HepG2 (cell line): Measurements from ENCODE around the gene SEC63. TPM values are rescaled to one million over a fixed set of nuclear protein-coding genes. Genes with fewer than 3 reads are reported as not detected.

Experiments
- ATAC-seq: fragments of 200-7000 bp; cut with Tn5 transposase; 3 replicates; pipeline ENCODE4 v1.9.1; 2020; ENCODE audit warnings: mild to moderate bottlenecking, moderate library complexity
- BruUV-seq: library from RNA; stranded (reverse); fragments of 400-500 nt; replicated peaks from 2 replicates; lab custom pipeline; 2021; lab: Mats Ljungman, UMichigan
- CTCF ChIA-PET: fragments of 300-600 bp; formaldehyde crosslinking; extraction: SDS; loops from one replicate; lab custom pipeline; 2021; ENCODE audit warnings: low total read pairs, inconsistent platforms, low intra/inter-chr PET ratio; lab: Yijun Ruan, JAX
- POLR2A ChIA-PET: fragments of 350-600 bp; sonication (Branson Sonifier 250); formaldehyde crosslinking; loops from one replicate; lab custom pipeline; 2020; ENCODE audit warnings: antibody characterized with exemption, inconsistent platforms; lab: Yijun Ruan, JAX
- DNase-seq: peaks from one replicate; pipeline ENCODE4 v3.0.0-alpha.2; 2015; ENCODE audit warnings: low spot score
- FAIRE-seq: peaks from 3 replicates; lab custom pipeline; 2011; peaks lifted over from hg19 to GRCh38; lab: Jason Lieb, UNC
- H2AFZ ChIP-seq: one replicate; pipeline ENCODE4 v1.6.1; 2011; ENCODE audit warnings: low read length, inconsistent platforms
- H3K27ac ChIP-seq: fragments of 300-600 bp; 3 replicates; pipeline ENCODE4 v1.8.0; 2011; ENCODE audit warnings: mixed run types, mild to moderate bottlenecking, mixed read lengths, low read length, inconsistent platforms; ENCODE audit not compliant: insufficient read depth; ENCODE audit errors: extremely low read length
- H3K27me3 ChIP-seq, 2 experiments: fragments of 200-600 bp in 1 of 2; 2 replicates in 1 of 2; 3 replicates in 1 of 2; pipeline versions ENCODE4 v1.6.0 to v1.8.0; 2011; ENCODE audit warnings: low read length in 2 of 2, mild to moderate bottlenecking in 2 of 2, moderate library complexity in 2 of 2, inconsistent platforms in 1 of 2; ENCODE audit not compliant: insufficient read depth in 2 of 2, control insufficient read depth in 1 of 2
- H3K36me3 ChIP-seq, 2 experiments: fragments of 200-600 bp in 1 of 2; replicated peaks in 1 of 2; 2 replicates in 1 of 2; 3 replicates in 1 of 2; pipeline versions ENCODE4 v1.5.1 to v1.8.0; 2011; ENCODE audit warnings: low read length in 2 of 2, inconsistent platforms in 1 of 2; ENCODE audit not compliant: insufficient read depth in 2 of 2, control insufficient read depth in 1 of 2
- H3K4me1 ChIP-seq: 2 replicates; pipeline ENCODE4 v1.5.1; 2012; ENCODE audit warnings: low read length, inconsistent platforms; ENCODE audit not compliant: insufficient read depth
- H3K4me2 ChIP-seq: 2 replicates; pipeline ENCODE4 v1.6.0; 2011; ENCODE audit warnings: low read depth, low read length, inconsistent platforms
- H3K4me3 ChIP-seq, 3 experiments: fragments of 200-600 bp in 1 of 3; sonication (generic), shearing (Covaris generic) in 1 of 3; replicated peaks in 1 of 3; 2 replicates each; pipeline ENCODE4 v1.5.1; 2011 to 2016; ENCODE audit warnings: low read length in 3 of 3, inconsistent platforms in 2 of 3, low read depth in 2 of 3, mild to moderate bottlenecking in 2 of 3, control low read depth in 1 of 3, mixed read lengths in 1 of 3; ENCODE audit not compliant: insufficient read depth in 1 of 3
- H3K79me2 ChIP-seq: one replicate; pipeline ENCODE4 v1.6.1; 2011; ENCODE audit warnings: low read length, inconsistent platforms; ENCODE audit not compliant: insufficient read depth
- H3K9ac ChIP-seq: 2 replicates; pipeline ENCODE4 v1.6.0; 2011; ENCODE audit warnings: mild to moderate bottlenecking, low read depth, low read length, inconsistent platforms; ENCODE audit not compliant: insufficient read depth
- H3K9me3 ChIP-seq: 2 replicates; pipeline ENCODE4 v1.5.1; 2012; ENCODE audit warnings: mild to moderate bottlenecking, low read length
- H4K20me1 ChIP-seq: 2 replicates; pipeline ENCODE4 v1.6.0; 2011; ENCODE audit warnings: inconsistent platforms, mild to moderate bottlenecking, low read length, moderate library complexity; ENCODE audit not compliant: insufficient read depth
- CBFB ChIP-seq: sonication (generic); formaldehyde crosslinking; IDR thresholded peaks from 2 replicates; pipeline ENCODE4 v1.4.0; 2020; ENCODE audit warnings: missing genetic modification reagents
- NFKB2 ChIP-seq: sonication (generic); formaldehyde crosslinking; IDR thresholded peaks from 2 replicates; pipeline ENCODE4 v1.4.0; 2020; ENCODE audit warnings: missing genetic modification reagents, borderline replicate concordance
- ZBTB42 ChIP-seq: sonication (generic); formaldehyde crosslinking; IDR thresholded peaks from 2 replicates; pipeline ENCODE4 v1.5.0; 2020; ENCODE audit warnings: mild to moderate bottlenecking, missing genetic modification reagents
- WGBS: methylation state at CpG from one replicate; pipeline ENCODE4 v1.1.6; 2017; ENCODE audit warnings: low lambda C conversion rate; 5-methylcytosine and 5-hydroxymethylcytosine counted together
- in situ Hi-C: cut with HindIII; loops from 2 replicates; pipeline ENCODE4 v1.10.0; 2017; ENCODE audit warnings: low pct_unique_long_range_greater_than_20kb; ENCODE audit not compliant: extremely low pct_ligation_motif_present
- intact Hi-C: fragments of 100-400 bp; cut with micrococcal nuclease; formaldehyde crosslinking; loops from one replicate; pipeline ENCODE4 v1.10.0; 2022; ENCODE audit not compliant: unreplicated experiment
- polyA plus RNA-seq, 8 experiments: library from polyadenylated mRNA; depleted of rRNA in 3 of 8; stranded (reverse) in 7 of 8; unstranded in 1 of 8; fragments of >200 nt; fragmentation: Illumina TruSeq in 4 of 8; extraction: Trizol in 4 of 8; gene quantifications; 2 replicates each; pipeline versions ENCODE4 v1.2.1 to v1.2.3, GENCODE V29; 2011 to 2016; ENCODE audit warnings: low read depth in 4 of 8, missing spikeins in 1 of 8, mixed read lengths in 1 of 8; ENCODE audit not compliant: insufficient read depth in 1 of 8
- total RNA-seq, 5 experiments: library from RNA; depleted of rRNA; stranded (reverse); fragments of >200 nt; fragmentation: Illumina TruSeq; extraction: Trizol; gene quantifications; 2 replicates each; pipeline ENCODE4 v1.2.3, GENCODE V29; 2016; ENCODE audit warnings: low read depth in 1 of 5

SEC63 gene
- total and polyA plus RNA-seq, 2 of the 13 experiments (the other 11 are each of a cell fraction or from before 2014, with no cell fraction given), result 20.2 to 45.9 TPM

DNA sequence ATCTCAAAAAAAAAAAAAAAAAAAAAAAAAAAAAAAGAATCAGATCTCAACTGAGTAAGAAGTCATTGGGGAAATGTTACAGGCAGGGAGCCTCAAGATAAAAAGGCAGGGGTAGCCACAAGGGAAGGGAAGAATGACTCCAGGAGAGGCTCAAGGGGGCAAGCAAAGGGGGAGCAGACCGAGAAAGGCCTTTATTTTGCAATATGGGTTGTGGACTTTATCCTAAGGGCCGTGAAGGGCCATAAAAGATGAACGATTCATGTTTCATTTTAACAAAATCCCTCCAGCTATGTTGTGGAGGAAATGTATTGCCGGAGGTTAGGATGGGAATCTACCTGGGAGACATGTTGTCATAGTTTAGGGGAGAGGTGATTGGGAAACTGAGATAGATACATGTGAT, 25.8 kb upstream of the SEC63 start:
- Histone ChIP-seq H2AFZ (no peak overlapping the region), H3K27me3 (no peaks in the 10 kb centered on the region; a peak in 1 of 5 replicates), H3K9me3 (no peaks in the 10 kb centered on the region), H3K4me1 (no peaks in the 10 kb centered on the region)
- no peak for TF ChIP-seq ZBTB42 (CRISPR knock-in tag)
- TF ChIP-seq NFKB2, result no peak
- TF ChIP-seq, all 625 proteins: peak for 0
- intact Hi-C loops (loop anchor here (5.0 kb wide), 1 partner anchor 48 kb away; no protein-coding TSS in a partner anchor), in situ Hi-C loops (loop anchor here (25.0 kb wide), 1 partner anchor 528 kb away; no protein-coding TSS in a partner anchor)
- H3K4me2 ChIP-seq, result no peak overlapping the region
- no peak overlapping the region for H3K4me3 ChIP-seq
- ChIA-PET CTCF (no interaction called here), POLR2A (no interaction called here)
- DNase-seq (no peak), ATAC-seq (no peak), FAIRE-seq (no peak)
- no peak overlapping the region for H3K27ac ChIP-seq
- no peaks in the 10 kb centered on the region for H3K36me3 ChIP-seq
- 32% methylated on average over 4 of the region's 4 CpGs for WGBS
- no peaks in the 10 kb centered on the region for H3K79me2 ChIP-seq
- no peaks in the 10 kb centered on the region for H4K20me1 ChIP-seq
- BruUV-seq, result no TSS peak
- H3K9ac ChIP-seq, result no peak overlapping the region

- no peaks in the 10 kb centered on the region for H3K9me3 ChIP-seq
- 45% methylated on average over 1 of the region's 1 CpG for WGBS
- no peak overlapping the region for H3K27ac ChIP-seq
- intact Hi-C loops (loop anchor here (5.0 kb wide), 1 partner anchor 50 kb away; no protein-coding TSS in a partner anchor), in situ Hi-C loops (loop anchor here (25.0 kb wide), 1 partner anchor 530 kb away; no protein-coding TSS in a partner anchor)
- 0 out of 2 replicates have a peak, but pooled peaks cover 1% of the 10 kb centered on the region for H3K4me1 ChIP-seq
- no peak overlapping the region for H3K4me3 ChIP-seq
- no TSS peak for BruUV-seq
- no peak overlapping the region for H2AFZ ChIP-seq
- H3K36me3 ChIP-seq, result no peaks in the 10 kb centered on the region
- ATAC-seq, result no peak
- CTCF ChIA-PET, result no interaction called here
- no peak for FAIRE-seq
- no peaks in the 10 kb centered on the region for H4K20me1 ChIP-seq
- no peak for DNase-seq
- no peak overlapping the region for H3K4me2 ChIP-seq
- no peaks in the 10 kb centered on the region; a peak in 1 of 5 replicates for H3K27me3 ChIP-seq
- POLR2A ChIA-PET, result no interaction called here
- TF ChIP-seq CBFB (CRISPR knock-in tag), result no peak
- H3K79me2 ChIP-seq, result no peaks in the 10 kb centered on the region
- H3K9ac ChIP-seq, result no peak overlapping the region
Measured at GRCh38 chr6:107982486-107982885, 24.5 kb upstream of the SEC63 start.
